Activated CD4-positive, alpha-beta memory T cell treated with anti-CD3 and anti-CD28 coated beads, Interleukin-2, amount 10 ng/mL, durations not matched to agents 7 days and 5 days (primary cell): ENCODE results near the gene RPL13A. TPM values are rescaled to one million over a fixed set of nuclear protein-coding genes. Genes with fewer than 3 reads are reported as not detected.
"Not testable (repeated sequence)": the region's sequence is repeated elsewhere in the genome, so short reads cannot be mapped to it uniquely, and the experiment has no call there.

ENCODE experiments used
- CTCF ChIA-PET: fragments of 350-600 bp; sonication (Branson Sonifier 250); formaldehyde crosslinking; loops from one replicate; lab custom pipeline; 2021; ENCODE audit warnings: antibody characterized with exemption, inconsistent platforms; lab: Charles Lee
- POLR2A ChIA-PET: fragments of 350-600 bp; sonication (Branson Sonifier 250); formaldehyde crosslinking; loops from one replicate; lab custom pipeline; 2021; ENCODE audit warnings: antibody characterized with exemption; lab: Charles Lee
- DNase-seq: peaks from one replicate; pipeline ENCODE4 v3.0.0-alpha.2; 2020
- H3K27ac Mint-ChIP-seq: one replicate; pipeline ENCODE4 v1.8.0; 2021; ENCODE audit warnings: mild to moderate bottlenecking, mixed read lengths
- H3K27me3 Mint-ChIP-seq: one replicate; pipeline ENCODE4 v1.8.0; 2021; ENCODE audit warnings: mixed read lengths
- H3K36me3 Mint-ChIP-seq: one replicate; pipeline ENCODE4 v1.8.0; 2021; ENCODE audit warnings: low read depth, mixed read lengths
- H3K4me1 Mint-ChIP-seq: one replicate; pipeline ENCODE4 v1.8.0; 2021; ENCODE audit warnings: mixed read lengths
- H3K4me3 Mint-ChIP-seq: one replicate; pipeline ENCODE4 v1.8.0; 2021; ENCODE audit warnings: mild to moderate bottlenecking, mixed read lengths
- H3K9me3 Mint-ChIP-seq: one replicate; pipeline ENCODE4 v1.8.0; 2021; ENCODE audit warnings: mixed read lengths
- total RNA-seq, 2 experiments: library from RNA; stranded (reverse); gene quantifications; one replicate each; pipeline ENCODE4 v1.2.3, GENCODE V29; 2021

The RPL13A gene
- total RNA-seq: 1,000 to 10,000 TPM; 2,417 to 2,463 TPM

GRCh38 chr19:49487277-49488045, at the start of gene RPL13A:
TSS of gene RPL13A (plus strand) at chr19:49487608. CDS start at chr19:49487630, 22 bp downstream.
- Mint-ChIP-seq H3K4me1 (peaks cover 50% of the 10 kb centered on the region), H3K36me3 (peaks cover 85% of the 10 kb centered on the region)
- POLR2A ChIA-PET: interaction anchor here (0.6 to 4.6 kb wide), 20 partner anchors 10 to 189 kb away, joined by 3 to 68 read pairs (median 6); partner anchors contain the start of genes ALDH16A1, BCL2L12, FLT3LG and IRF3

GRCh38 chr19:49438261-49438660, 49.1 kb upstream of the RPL13A start:
- no peak for DNase-seq
- Mint-ChIP-seq H3K36me3 (no peaks in the 10 kb centered on the region), H3K9me3 (no peaks in the 10 kb centered on the region), H3K27ac (no peak overlapping the region), H3K4me3 (no peak overlapping the region), H3K4me1 (peaks cover 34% of the 10 kb centered on the region), H3K27me3 (peaks cover 85% of the 10 kb centered on the region)
- ChIA-PET CTCF (no interaction called here), POLR2A (no interaction called here)

More at GRCh38 chr19:49487277-49488045, at the start of gene RPL13A:
- Mint-ChIP-seq H3K27ac (peak within 1 kb of the TSS; percentile 87), H3K9me3 (no peaks in the 10 kb centered on the region), H3K4me3 (peak within 1 kb of the TSS; percentile 95), H3K27me3 (no peaks in the 10 kb centered on the region)
- peak; percentile 100 for DNase-seq
- CTCF ChIA-PET: interaction anchor here (1.0 to 2.6 kb wide), 6 partner anchors 9 to 36 kb away, joined by 3 to 15 read pairs (median 6); partner anchors contain the start of genes FLT3LG, PIH1D1 and RPS11

GRCh38 chr19:49439836-49440235, 47.6 kb upstream of the RPL13A start:
- H3K9me3 Mint-ChIP-seq: no peaks in the 10 kb centered on the region
- no peaks in the 10 kb centered on the region for H3K36me3 Mint-ChIP-seq
- ChIA-PET POLR2A (interaction anchor here (0.9 to 1.3 kb wide), 2 partner anchors 9 to 48 kb away, joined by 3 read pairs; no protein-coding TSS in a partner anchor), CTCF (interaction anchor here (1.0 to 1.2 kb wide), 2 partner anchors 34 to 48 kb away, joined by 4 to 5 read pairs; partner anchors contain the start of gene FLT3LG)
- no peak overlapping the region for H3K27ac Mint-ChIP-seq
- no peak overlapping the region for H3K4me3 Mint-ChIP-seq
- DNase-seq: no peak
- H3K27me3 Mint-ChIP-seq: peaks cover 75% of the 10 kb centered on the region
- H3K4me1 Mint-ChIP-seq: peaks cover 40% of the 10 kb centered on the region

- POLR2A ChIA-PET: interaction anchor here (0.9 to 1.3 kb wide), 3 partner anchors 10 to 49 kb away, joined by 3 to 4 read pairs (median 3); no protein-coding TSS in a partner anchor
- Mint-ChIP-seq H3K27ac (no peak overlapping the region), H3K9me3 (no peaks in the 10 kb centered on the region), H3K4me1 (peaks cover 45% of the 10 kb centered on the region), H3K36me3 (peaks cover 5% of the 10 kb centered on the region), H3K27me3 (peaks cover 67% of the 10 kb centered on the region), H3K4me3 (peak overlapping the region; percentile 33)
- no peak for DNase-seq
- CTCF ChIA-PET: interaction anchor here (1.0 to 1.2 kb wide), 2 partner anchors 33 to 49 kb away, joined by 4 to 5 read pairs; partner anchors contain the start of gene FLT3LG
Measured at GRCh38 chr19:49440439-49441209, 46.8 kb upstream of the RPL13A start.

- Mint-ChIP-seq H3K27me3 (peaks cover 59% of the 10 kb centered on the region), H3K36me3 (peaks cover 11% of the 10 kb centered on the region), H3K4me1 (peaks cover 44% of the 10 kb centered on the region), H3K27ac (no peak within 1 kb of the TSS), H3K9me3 (no peaks in the 10 kb centered on the region), H3K4me3 (peak within 1 kb of the TSS; percentile 80)
- ChIA-PET POLR2A (interaction anchor here (1.0 to 3.4 kb wide), 2 partner anchors 11 to 19 kb away, joined by 4 to 16 read pairs; partner anchors contain the start of genes ALDH16A1 and PIH1D1), CTCF (interaction anchor here (0.8 to 2.2 kb wide), 5 partner anchors 10 to 53 kb away, joined by 3 to 11 read pairs (median 4); partner anchors contain the start of genes KASH5 and PIH1D1)
- DNase-seq: peak; percentile 66
Measured at GRCh38 chr19:49441210-49441959, 46.0 kb upstream of the RPL13A start, which contains the start of gene SLC17A7. TSS of gene SLC17A7 (minus strand) at chr19:49441527. CDS start at chr19:49441379, 148 bp downstream.

- no peak for DNase-seq
- CTCF ChIA-PET: interaction anchor here (0.8 to 2.2 kb wide), 7 partner anchors 10 to 54 kb away, joined by 3 to 11 read pairs (median 5); partner anchors contain the start of genes KASH5 and PIH1D1
- Mint-ChIP-seq H3K4me3 (peak overlapping the region; percentile 80), H3K27ac (no peak overlapping the region), H3K9me3 (no peaks in the 10 kb centered on the region), H3K4me1 (peaks cover 47% of the 10 kb centered on the region), H3K36me3 (peaks cover 16% of the 10 kb centered on the region), H3K27me3 (peaks cover 53% of the 10 kb centered on the region)
- POLR2A ChIA-PET: interaction anchor here (2.9 to 3.4 kb wide), 2 partner anchors 10 to 28 kb away, joined by 16 to 19 read pairs; partner anchors contain the start of genes ALDH16A1 and PIH1D1
Measured at GRCh38 chr19:49441960-49442350, 45.5 kb upstream of the RPL13A start.

- Mint-ChIP-seq H3K27ac (no peak overlapping the region), H3K4me3 (peak overlapping the region; percentile 80), H3K4me1 (peaks cover 51% of the 10 kb centered on the region), H3K9me3 (no peaks in the 10 kb centered on the region), H3K36me3 (peaks cover 19% of the 10 kb centered on the region), H3K27me3 (peaks cover 50% of the 10 kb centered on the region)
- POLR2A ChIA-PET: interaction anchor here (2.9 to 3.4 kb wide), 2 partner anchors 10 to 27 kb away, joined by 16 to 19 read pairs; partner anchors contain the start of genes ALDH16A1 and PIH1D1
- DNase-seq: peak; percentile 43
- CTCF ChIA-PET: interaction anchor here (0.8 to 2.2 kb wide), 12 partner anchors 9 to 449 kb away, joined by 3 to 11 read pairs (median 4); partner anchors contain the start of genes KASH5, PIH1D1 and RUVBL2
Measured at GRCh38 chr19:49442354-49442753, 45.1 kb upstream of the RPL13A start.

GRCh38 chr19:49442771-49443365, 44.5 kb upstream of the RPL13A start:
- ChIA-PET POLR2A (interaction anchor here (1.0 to 3.4 kb wide), 3 partner anchors 9 to 50 kb away, joined by 3 to 19 read pairs (median 16); partner anchors contain the start of genes ALDH16A1 and PIH1D1), CTCF (interaction anchor here (0.6 to 2.2 kb wide), 12 partner anchors 9 to 449 kb away, joined by 3 to 11 read pairs (median 4); partner anchors contain the start of genes PIH1D1 and RUVBL2)
- H3K4me3 Mint-ChIP-seq: peak overlapping the region; percentile 80
- DNase-seq: peak; percentile 77
- H3K4me1 Mint-ChIP-seq: peaks cover 56% of the 10 kb centered on the region
- H3K9me3 Mint-ChIP-seq: no peaks in the 10 kb centered on the region
- H3K27me3 Mint-ChIP-seq: peaks cover 44% of the 10 kb centered on the region
- peaks cover 24% of the 10 kb centered on the region for H3K36me3 Mint-ChIP-seq
- H3K27ac Mint-ChIP-seq: peak overlapping the region; percentile 83

- Mint-ChIP-seq H3K9me3 (no peaks in the 10 kb centered on the region), H3K4me3 (peak overlapping the region; percentile 80), H3K4me1 (peaks cover 62% of the 10 kb centered on the region), H3K36me3 (peaks cover 31% of the 10 kb centered on the region), H3K27me3 (peaks cover 38% of the 10 kb centered on the region), H3K27ac (peak overlapping the region; percentile 83)
- ChIA-PET CTCF (interaction anchor here (0.6 to 2.5 kb wide), 17 partner anchors 8 to 1767 kb away, joined by 3 to 17 read pairs (median 5); partner anchors contain the start of genes PIH1D1 and RUVBL2), POLR2A (interaction anchor here (1.0 to 3.4 kb wide), 4 partner anchors 9 to 52 kb away, joined by 3 to 19 read pairs (median 10); partner anchors contain the start of genes ALDH16A1 and PIH1D1)
- DNase-seq: peak; percentile 95
Measured at GRCh38 chr19:49443366-49444099, 43.9 kb upstream of the RPL13A start.

GRCh38 chr19:49444100-49444700, 43.2 kb upstream of the RPL13A start:
- POLR2A ChIA-PET: interaction anchor here (1.5 to 3.4 kb wide), 4 partner anchors 8 to 53 kb away, joined by 3 to 19 read pairs (median 10); partner anchors contain the start of genes ALDH16A1 and PIH1D1
- CTCF ChIA-PET: interaction anchor here (0.6 to 2.5 kb wide), 10 partner anchors 26 to 1766 kb away, joined by 3 to 17 read pairs (median 4); partner anchors contain the start of gene FLT3LG
- not testable (repeated sequence) for H3K9me3 Mint-ChIP-seq, DNase-seq
- Mint-ChIP-seq H3K27ac (peak overlapping the region; percentile 83), H3K4me1 (peaks cover 67% of the 10 kb centered on the region), H3K4me3 (peak overlapping the region; percentile 80), H3K27me3 (peaks cover 31% of the 10 kb centered on the region), H3K36me3 (peaks cover 38% of the 10 kb centered on the region)
